ENCODE results near the gene VSTM4. TPM values are rescaled to one million over a fixed set of nuclear protein-coding genes. Genes with fewer than 3 reads are reported as not detected.

Gene VSTM4
- total and polyA plus RNA-seq, 2 donors (not counting 1 experiment from before 2014, with no cell fraction given): not detected

DNA sequence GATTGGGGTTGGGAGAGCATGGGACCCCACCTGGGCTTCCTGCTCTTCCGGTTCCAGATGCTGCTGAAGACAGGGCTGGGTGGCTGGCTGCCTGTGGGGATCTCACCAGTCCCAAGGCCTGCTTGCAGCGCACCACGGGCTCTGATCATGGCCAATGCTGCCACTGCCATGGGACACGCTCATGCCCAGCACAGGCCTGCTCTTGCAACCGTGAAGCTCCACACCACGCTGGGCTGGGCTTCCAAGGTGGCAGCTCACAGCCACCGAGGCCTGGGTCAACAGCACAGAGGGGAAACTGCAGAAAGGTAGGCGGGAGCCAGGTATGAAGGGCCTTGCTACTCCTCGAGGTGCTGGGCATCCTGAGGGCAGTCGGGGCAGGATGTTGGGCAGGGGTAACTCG lies 103.6 kb downstream of the VSTM4 start:
- Mint-ChIP-seq H3K27ac (no peak overlapping the region), H3K4me1 (no peaks in the 10 kb centered on the region), H3K27me3 (peaks cover 9% of the 10 kb centered on the region), H3K9me3 (ENCODE audit: insufficient read depth) (no peaks in the 10 kb centered on the region), H3K4me3 (no peak overlapping the region)
- H3K9ac ChIP-seq (ENCODE audit: low read length): no peak overlapping the region
- H3K79me2 ChIP-seq (ENCODE audit: control insufficient read depth, insufficient read depth, low read length): no peaks in the 10 kb centered on the region
- H3K4me3 ChIP-seq (ENCODE audit: control extremely low read depth in 1 of 5, extremely low read depth in 1 of 5, insufficient read depth in 1 of 5, low read depth in 2 of 5, low read length in 4 of 5): no peak overlapping the region
- CTCF ChIA-PET: no interaction called here
- H3K27me3 ChIP-seq (replicated peaks in 1 of 4; ENCODE audit: control extremely low read depth in 1 of 4, control insufficient read depth in 3 of 4, insufficient read depth in 4 of 4, low read length in 3 of 4): peaks cover 0 to 8% (median 1%) of the 10 kb centered on the region in 4 experiments
- H3K27ac ChIP-seq (ENCODE audit: low read length in 2 of 2): no peak overlapping the region
- H3K4me1 ChIP-seq (ENCODE audit: control insufficient read depth in 2 of 2, insufficient read depth in 2 of 2, low read length in 2 of 2): no peaks in the 10 kb centered on the region
- POLR2A ChIA-PET: no interaction called here
- intact Hi-C loops (cut with micrococcal nuclease): no loop called here
- TF ChIP-seq, protein P1, sequence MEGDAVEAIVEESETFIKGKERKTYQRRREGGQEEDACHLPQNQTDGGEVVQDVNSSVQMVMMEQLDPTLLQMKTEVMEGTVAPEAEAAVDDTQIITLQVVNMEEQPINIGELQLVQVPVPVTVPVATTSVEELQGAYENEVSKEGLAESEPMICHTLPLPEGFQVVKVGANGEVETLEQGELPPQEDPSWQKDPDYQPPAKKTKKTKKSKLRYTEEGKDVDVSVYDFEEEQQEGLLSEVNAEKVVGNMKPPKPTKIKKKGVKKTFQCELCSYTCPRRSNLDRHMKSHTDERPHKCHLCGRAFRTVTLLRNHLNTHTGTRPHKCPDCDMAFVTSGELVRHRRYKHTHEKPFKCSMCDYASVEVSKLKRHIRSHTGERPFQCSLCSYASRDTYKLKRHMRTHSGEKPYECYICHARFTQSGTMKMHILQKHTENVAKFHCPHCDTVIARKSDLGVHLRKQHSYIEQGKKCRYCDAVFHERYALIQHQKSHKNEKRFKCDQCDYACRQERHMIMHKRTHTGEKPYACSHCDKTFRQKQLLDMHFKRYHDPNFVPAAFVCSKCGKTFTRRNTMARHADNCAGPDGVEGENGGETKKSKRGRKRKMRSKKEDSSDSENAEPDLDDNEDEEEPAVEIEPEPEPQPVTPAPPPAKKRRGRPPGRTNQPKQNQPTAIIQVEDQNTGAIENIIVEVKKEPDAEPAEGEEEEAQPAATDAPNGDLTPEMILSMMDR (IDR thresholded peaks at IDR 0.05): no peak
- no peak for TF ChIP-seq EZH2 (IDR thresholded peaks at IDR 0.05; ENCODE audit: borderline replicate concordance, insufficient read depth, low read depth, low read length, poor library complexity, severe bottlenecking)
- WGBS (ENCODE audit: insufficient coverage): 89% methylated on average over 11 of the region's 11 CpGs
- no peak overlapping the region for H2AFZ ChIP-seq (ENCODE audit: insufficient read depth, low read depth, low read length, poor library complexity, severe bottlenecking)
- ATAC-seq (ENCODE audit: low read depth) (no peak), DNase-seq (no peak)
- no peaks in the 10 kb centered on the region for H3K36me3 ChIP-seq (replicated peaks in 1 of 2; ENCODE audit: control extremely low read depth in 1 of 2, control insufficient read depth in 1 of 2, extremely low read depth in 1 of 2, insufficient read depth in 2 of 2, low read length in 1 of 2)
- H3K9me3 ChIP-seq (ENCODE audit: control extremely low read depth in 1 of 3, control insufficient read depth in 2 of 3, insufficient read depth in 1 of 3, low read length in 2 of 3): no peaks in the 10 kb centered on the region
- no peak overlapping the region for H3K4me2 ChIP-seq (replicated peaks; ENCODE audit: low read depth, low read length, poor library complexity, severe bottlenecking)
- no peaks in the 10 kb centered on the region for H4K20me1 ChIP-seq (ENCODE audit: control insufficient read depth, insufficient read depth, low read length, poor library complexity, severe bottlenecking)

DNA sequence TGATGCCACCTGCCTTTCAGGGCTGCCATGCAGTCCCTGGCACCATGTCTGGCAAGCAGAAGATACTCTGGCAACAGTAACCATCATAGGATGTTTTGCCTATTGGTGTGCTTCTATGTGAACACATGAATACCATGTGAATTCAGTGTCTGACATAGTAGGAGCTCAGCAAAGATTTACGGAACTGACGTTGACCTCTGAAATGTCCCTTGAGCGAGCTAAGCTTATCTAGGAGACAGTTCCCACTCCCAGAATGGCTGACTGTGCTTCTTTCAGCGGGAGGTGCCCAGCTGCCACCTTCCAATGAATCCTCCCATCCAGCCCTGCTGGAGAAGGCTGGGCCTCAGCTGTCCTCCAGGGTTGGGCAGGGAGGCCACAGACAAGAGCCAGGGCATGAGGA lies 104.5 kb downstream of the VSTM4 start:
- intact Hi-C loops (cut with micrococcal nuclease): no loop called here
- no peak overlapping the region for H3K4me2 ChIP-seq (replicated peaks; ENCODE audit: low read depth, low read length, poor library complexity, severe bottlenecking)
- Mint-ChIP-seq H3K27ac (no peak overlapping the region), H3K9me3 (ENCODE audit: insufficient read depth) (no peaks in the 10 kb centered on the region), H3K4me1 (no peaks in the 10 kb centered on the region), H3K4me3 (no peak overlapping the region), H3K27me3 (peaks cover 7% of the 10 kb centered on the region)
- ATAC-seq (ENCODE audit: low read depth) (no peak), DNase-seq (no peak)
- H3K4me3 ChIP-seq (ENCODE audit: control extremely low read depth in 1 of 5, extremely low read depth in 1 of 5, insufficient read depth in 1 of 5, low read depth in 2 of 5, low read length in 4 of 5): no peak overlapping the region
- ChIA-PET CTCF (no interaction called here), POLR2A (interaction anchor here (0.6 kb wide), 1 partner anchor 141 kb away, joined by 3 read pairs; no protein-coding TSS in a partner anchor)
- H3K4me1 ChIP-seq (ENCODE audit: control insufficient read depth in 2 of 2, insufficient read depth in 2 of 2, low read length in 2 of 2): no peaks in the 10 kb centered on the region
- H3K27ac ChIP-seq (ENCODE audit: low read length in 2 of 2): no peak overlapping the region
- H3K36me3 ChIP-seq (replicated peaks in 1 of 2; ENCODE audit: control extremely low read depth in 1 of 2, control insufficient read depth in 1 of 2, extremely low read depth in 1 of 2, insufficient read depth in 2 of 2, low read length in 1 of 2): no peaks in the 10 kb centered on the region
- no peaks in the 10 kb centered on the region for H3K9me3 ChIP-seq (ENCODE audit: control extremely low read depth in 1 of 3, control insufficient read depth in 2 of 3, insufficient read depth in 1 of 3, low read length in 2 of 3)
- TF ChIP-seq EZH2 (IDR thresholded peaks at IDR 0.05; ENCODE audit: borderline replicate concordance, insufficient read depth, low read depth, low read length, poor library complexity, severe bottlenecking): no peak
- TF ChIP-seq, protein P1 (IDR thresholded peaks at IDR 0.05): no peak
- no peak overlapping the region for H3K9ac ChIP-seq (ENCODE audit: low read length)
- no peaks in the 10 kb centered on the region for H4K20me1 ChIP-seq (ENCODE audit: control insufficient read depth, insufficient read depth, low read length, poor library complexity, severe bottlenecking)
- H2AFZ ChIP-seq (ENCODE audit: insufficient read depth, low read depth, low read length, poor library complexity, severe bottlenecking): no peak overlapping the region
- no peaks in the 10 kb centered on the region for H3K79me2 ChIP-seq (ENCODE audit: control insufficient read depth, insufficient read depth, low read length)
- 50% methylated on average over 4 of the region's 4 CpGs for WGBS (ENCODE audit: insufficient coverage)
- peaks cover 0 to 3% (median under 1%) of the 10 kb centered on the region in 4 experiments for H3K27me3 ChIP-seq (replicated peaks in 1 of 4; ENCODE audit: control extremely low read depth in 1 of 4, control insufficient read depth in 3 of 4, insufficient read depth in 4 of 4, low read length in 3 of 4)

All from B cell (primary cell).